NCI-H1694 treated with DMSO at 0.1 percent for 48 hours (cell line): ENCODE data around the gene ZNF648.
"Not testable (repeated sequence)": the region's sequence is repeated elsewhere in the genome, so short reads cannot be mapped to it uniquely, and the experiment has no call there.

Experiments
- DNase-seq: peaks from one replicate; lab custom pipeline; 2025; lab: John Stamatoyannopoulos, UW

ZNF648 gene

DNA sequence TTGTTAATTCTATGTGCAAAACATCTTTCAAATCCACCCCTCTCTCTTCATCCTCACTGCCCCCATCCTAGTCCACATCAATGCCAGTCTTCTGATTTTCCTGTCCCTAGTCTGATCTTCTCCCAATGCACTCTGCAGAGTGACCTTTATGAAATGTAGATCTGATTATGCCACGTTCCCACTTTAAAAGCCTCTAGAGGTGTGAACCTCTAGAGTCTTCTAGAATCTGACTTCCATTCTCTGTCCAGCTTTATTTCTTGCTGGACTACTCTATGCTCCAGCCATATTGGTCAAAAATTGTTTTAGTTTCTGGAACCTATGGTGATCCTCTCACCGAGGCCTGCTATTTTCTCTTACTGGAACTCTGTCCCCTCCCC is 32.5 kb downstream of the ZNF648 start:
- no peak for DNase-seq

DNA sequence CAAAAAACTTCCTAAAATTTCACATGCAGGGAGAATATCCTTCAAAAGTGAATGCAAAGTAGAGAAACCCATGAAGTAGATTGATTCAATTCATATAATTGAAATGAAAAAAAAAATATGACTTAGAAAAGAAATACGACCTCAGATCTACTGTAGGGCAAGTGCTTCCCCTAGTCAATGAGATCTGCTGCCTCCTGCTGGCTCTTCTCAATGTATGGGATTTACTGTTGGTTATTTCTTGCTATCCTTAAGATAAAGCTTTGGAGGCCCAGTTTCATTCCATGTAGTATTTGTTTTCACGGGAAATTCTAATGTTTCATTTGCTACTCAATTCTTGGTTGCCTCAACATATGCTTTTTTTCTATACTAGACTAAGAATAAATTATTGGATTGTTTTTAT is 46.2 kb downstream of the ZNF648 start:
- no peak for DNase-seq

DNA sequence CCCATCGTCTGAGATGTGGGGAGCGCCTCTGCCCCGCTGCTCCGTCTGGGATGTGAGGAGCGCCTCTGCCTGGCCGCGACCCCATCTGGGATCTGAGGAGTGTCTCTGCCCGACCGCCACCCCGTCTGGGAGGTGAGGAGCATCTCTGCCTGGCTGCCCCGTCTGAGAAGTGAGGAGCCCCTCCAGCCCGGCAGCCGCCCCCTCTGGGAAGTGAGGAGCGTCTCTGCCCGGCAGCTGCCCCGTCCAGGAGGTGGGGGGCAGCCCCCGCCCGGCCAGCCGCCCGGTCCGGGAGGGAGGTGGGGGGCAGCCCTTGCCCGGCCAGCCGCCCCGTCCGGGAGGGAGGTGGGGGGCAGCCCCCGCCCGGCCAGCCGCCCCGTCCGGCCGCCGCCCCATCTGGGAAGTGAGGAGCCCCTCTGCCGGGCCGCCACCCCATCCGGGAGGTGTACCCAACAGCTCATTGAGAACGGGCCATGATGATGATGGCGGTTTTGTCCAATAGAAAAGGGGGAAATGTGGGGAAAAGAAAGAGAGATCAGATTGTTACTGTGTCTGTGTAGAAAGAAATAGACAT is 50.6 kb downstream of the ZNF648 start:
- DNase-seq, result not testable (repeated sequence)

GRCh38 chr1:182005398-182005797 is 56.1 kb downstream of the ZNF648 start:
- DNase-seq, result not testable (repeated sequence)

- no peak for DNase-seq
These were observed 56.9 kb downstream of the ZNF648 start for GRCh38 chr1:182004601-182005000.
